ENCODE measurements around the gene NKAIN2. TPM values are rescaled to one million over a fixed set of nuclear protein-coding genes. Genes with fewer than 3 reads are reported as not detected.

NKAIN2 gene
- total and polyA plus RNA-seq, 12 donors = 0.07 to 3.0 (median 0.28) TPM; not detected in 1

DNA sequence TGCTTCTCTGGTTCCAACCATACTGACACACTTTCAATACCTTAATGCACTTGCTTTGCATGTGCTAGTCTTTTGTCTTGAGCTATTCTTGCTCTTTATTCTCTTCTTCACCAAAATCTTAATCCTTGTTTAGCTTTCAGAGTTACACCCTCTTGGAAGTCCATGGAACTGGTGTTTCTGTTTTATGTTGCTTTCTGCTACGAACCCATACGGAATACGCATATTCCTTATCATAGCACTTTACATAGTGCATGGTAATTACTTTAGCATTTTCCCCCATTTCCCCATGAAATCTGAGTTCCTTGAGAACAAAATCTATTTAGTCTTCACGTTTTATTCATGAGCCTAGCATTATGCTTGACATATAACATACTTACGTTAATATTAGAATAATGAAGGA, 270.9 kb downstream of the NKAIN2 start:
- Histone ChIP-seq H3K9me3 (peaks cover 0 to 12% (median 0%) of the 10 kb centered on the region in 11 donors), H3K27me3 (no peaks in the 10 kb centered on the region), H3K27ac (no peak overlapping the region), H3K36me3 (no peaks in the 10 kb centered on the region), H3K4me3 (no peak overlapping the region), H3K4me1 (no peaks in the 10 kb centered on the region)
- DNase-seq (no peak), ATAC-seq (no peak)
- WGBS, 2 donors = 93% methylated on average over 5 of the region's 5 CpGs
- intact Hi-C loops (cut with DNase I) = no loop called here
- TF ChIP-seq, protein P1, sequence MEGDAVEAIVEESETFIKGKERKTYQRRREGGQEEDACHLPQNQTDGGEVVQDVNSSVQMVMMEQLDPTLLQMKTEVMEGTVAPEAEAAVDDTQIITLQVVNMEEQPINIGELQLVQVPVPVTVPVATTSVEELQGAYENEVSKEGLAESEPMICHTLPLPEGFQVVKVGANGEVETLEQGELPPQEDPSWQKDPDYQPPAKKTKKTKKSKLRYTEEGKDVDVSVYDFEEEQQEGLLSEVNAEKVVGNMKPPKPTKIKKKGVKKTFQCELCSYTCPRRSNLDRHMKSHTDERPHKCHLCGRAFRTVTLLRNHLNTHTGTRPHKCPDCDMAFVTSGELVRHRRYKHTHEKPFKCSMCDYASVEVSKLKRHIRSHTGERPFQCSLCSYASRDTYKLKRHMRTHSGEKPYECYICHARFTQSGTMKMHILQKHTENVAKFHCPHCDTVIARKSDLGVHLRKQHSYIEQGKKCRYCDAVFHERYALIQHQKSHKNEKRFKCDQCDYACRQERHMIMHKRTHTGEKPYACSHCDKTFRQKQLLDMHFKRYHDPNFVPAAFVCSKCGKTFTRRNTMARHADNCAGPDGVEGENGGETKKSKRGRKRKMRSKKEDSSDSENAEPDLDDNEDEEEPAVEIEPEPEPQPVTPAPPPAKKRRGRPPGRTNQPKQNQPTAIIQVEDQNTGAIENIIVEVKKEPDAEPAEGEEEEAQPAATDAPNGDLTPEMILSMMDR (IDR thresholded peaks at IDR 0.05) = no peak

DNA sequence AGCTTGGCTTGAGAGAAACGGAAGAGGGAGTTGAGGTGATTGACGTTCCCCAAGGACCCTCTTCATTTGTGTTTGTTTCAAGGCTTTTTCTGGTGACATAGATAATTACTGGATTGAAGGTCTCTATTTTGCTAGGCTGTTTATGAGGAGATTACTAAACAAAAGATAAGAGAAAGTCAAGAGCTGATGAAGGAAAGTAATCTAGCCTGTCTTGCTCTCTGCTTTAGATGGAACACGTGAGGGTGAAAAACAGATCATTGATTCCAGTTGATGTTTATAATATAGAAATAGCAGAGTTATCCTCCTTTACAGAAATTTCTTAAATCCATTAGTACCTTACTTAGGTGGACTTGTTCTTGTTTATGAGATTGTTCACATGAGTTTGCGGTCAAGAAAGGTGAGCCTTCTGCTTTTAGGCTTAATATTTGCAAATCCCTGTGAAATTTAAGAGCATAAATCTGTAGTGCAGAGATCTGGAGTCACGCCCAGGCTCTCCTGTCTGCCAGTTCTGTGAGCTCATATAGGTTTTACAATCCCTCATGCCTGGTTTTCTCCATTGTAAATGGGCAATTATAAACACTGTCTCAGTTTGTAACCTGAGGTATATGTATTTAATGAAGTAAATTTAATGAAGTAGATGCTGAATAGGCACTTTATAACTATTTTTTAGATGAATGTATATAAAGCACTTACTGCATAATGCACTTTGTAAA, 272.8 kb downstream of the NKAIN2 start:
- WGBS, 2 donors = 37 to 40% methylated on average over 5 of the region's 5 CpGs
- no peak for DNase-seq
- Histone ChIP-seq H3K9me3 (peaks cover 0 to 5% (median 0%) of the 10 kb centered on the region in 11 donors), H3K27me3 (no peaks in the 10 kb centered on the region), H3K4me1 (no peaks in the 10 kb centered on the region), H3K27ac (no peak overlapping the region), H3K4me3 (no peak overlapping the region), H3K36me3 (no peaks in the 10 kb centered on the region)
- intact Hi-C loops (cut with DNase I) = no loop called here
- no peak for ATAC-seq
- TF ChIP-seq, protein P1 (IDR thresholded peaks at IDR 0.05) = no peak

DNA sequence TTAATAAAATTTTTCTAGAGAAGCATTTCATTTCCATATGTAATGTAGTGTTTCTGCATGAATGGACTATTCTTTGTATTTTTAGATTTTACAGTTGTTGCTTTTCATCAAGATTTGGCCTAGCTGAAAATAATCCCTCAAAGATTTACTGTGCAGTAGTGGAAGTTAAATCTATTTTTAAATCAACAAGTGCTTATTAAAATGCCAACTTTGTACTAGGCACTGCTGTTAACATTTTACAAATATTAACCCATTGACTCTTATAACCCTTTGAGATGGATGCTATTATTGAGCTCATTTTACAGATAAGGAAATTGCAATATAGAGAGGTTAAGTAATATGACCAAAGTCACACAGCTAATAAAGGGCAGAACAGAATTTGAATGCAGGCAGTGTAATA, 274.5 kb downstream of the NKAIN2 start:
- intact Hi-C loops (cut with DNase I) = no loop called here
- Histone ChIP-seq H3K27ac (no peak overlapping the region), H3K9me3 (no peaks in the 10 kb centered on the region), H3K27me3 (no peaks in the 10 kb centered on the region), H3K36me3 (no peaks in the 10 kb centered on the region), H3K4me1 (no peaks in the 10 kb centered on the region), H3K4me3 (no peak overlapping the region)
- TF ChIP-seq, protein P1 (IDR thresholded peaks at IDR 0.05) = no peak
- no peak for DNase-seq
- ATAC-seq = no peak

DNA sequence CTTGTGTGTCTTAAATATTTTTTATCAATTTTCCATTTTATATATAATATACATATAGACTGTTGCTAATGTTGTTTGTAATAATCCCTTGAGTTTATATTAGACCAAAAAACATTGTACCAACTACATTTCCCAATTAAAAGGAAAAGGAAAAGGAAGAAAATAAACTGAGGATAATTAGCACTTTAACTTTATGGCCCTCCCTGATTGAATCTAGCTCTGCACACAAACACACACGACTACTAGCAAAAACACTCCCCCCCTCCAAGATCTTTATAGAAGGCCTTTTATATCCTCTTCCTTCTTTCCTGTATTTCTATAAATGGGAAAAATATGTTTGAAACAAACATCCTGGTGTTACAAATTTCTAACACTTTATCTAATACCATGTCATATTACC, 276.8 kb downstream of the NKAIN2 start:
- Histone ChIP-seq H3K36me3 (no peaks in the 10 kb centered on the region), H3K27me3 (no peaks in the 10 kb centered on the region), H3K27ac (no peak overlapping the region), H3K4me1 (no peaks in the 10 kb centered on the region), H3K9me3 (no peaks in the 10 kb centered on the region), H3K4me3 (no peak overlapping the region)
- 39 to 52% methylated on average over 1 of the region's 1 CpG for WGBS, 2 donors
- ATAC-seq = no peak
- TF ChIP-seq, protein P1 (IDR thresholded peaks at IDR 0.05) = no peak
- intact Hi-C loops (cut with DNase I) = no loop called here
- DNase-seq = no peak

Measured in heart right ventricle (tissue), 16 donors.